Panc1 (cell line): ENCODE measurements around the gene PNPO.

Source experiments
- POLR2AphosphoS5 ChIP-seq: IDR thresholded peaks from 2 replicates; pipeline ENCODE4 v1.6.1; 2012; ENCODE audit warnings: mild to moderate bottlenecking, low read depth, low read length, moderate library complexity
- SIN3A ChIP-seq: IDR thresholded peaks from 2 replicates; pipeline ENCODE4 v1.6.1; 2012; ENCODE audit warnings: low read depth, mild to moderate bottlenecking, low read length, moderate library complexity, borderline replicate concordance; ENCODE audit not compliant: insufficient read depth
- TF ChIP-seq, protein P1 (sequence below): fragments of 450-650 bp; IDR thresholded peaks from 2 replicates; pipeline ENCODE4 v1.5.1; 2017; ENCODE audit warnings: mild to moderate bottlenecking
- TF ChIP-seq, protein P2 (sequence below), 2 experiments: IDR thresholded peaks; 2 replicates each; pipeline ENCODE4 v1.6.1; 2011 to 2012; ENCODE audit warnings: low read depth in 2 of 2, control low read depth in 1 of 2, low read length in 1 of 2, mild to moderate bottlenecking in 1 of 2, moderate library complexity in 1 of 2; ENCODE audit not compliant: insufficient read depth in 1 of 2

DNA sequence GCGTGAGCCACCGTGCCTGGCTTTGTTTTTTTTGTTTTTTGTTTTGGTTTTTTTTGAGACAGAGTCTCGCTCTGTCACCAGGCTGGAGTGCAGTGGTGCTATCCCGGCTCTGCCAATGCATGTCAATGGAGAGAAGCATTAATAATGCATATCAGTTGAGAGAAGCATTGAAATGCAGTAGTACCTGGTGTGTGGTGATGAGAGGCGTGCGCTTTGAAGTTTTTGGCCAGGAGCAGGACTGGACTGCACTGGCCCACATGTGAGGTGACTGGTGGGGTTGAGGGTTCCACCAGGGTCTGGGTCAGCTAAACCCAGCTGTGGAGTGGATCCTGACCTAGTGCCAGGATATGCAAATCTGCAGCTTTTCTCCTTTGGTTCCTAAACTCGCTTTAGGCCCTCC, 39.9 kb upstream of the PNPO start:
- TF ChIP-seq, protein P1, sequence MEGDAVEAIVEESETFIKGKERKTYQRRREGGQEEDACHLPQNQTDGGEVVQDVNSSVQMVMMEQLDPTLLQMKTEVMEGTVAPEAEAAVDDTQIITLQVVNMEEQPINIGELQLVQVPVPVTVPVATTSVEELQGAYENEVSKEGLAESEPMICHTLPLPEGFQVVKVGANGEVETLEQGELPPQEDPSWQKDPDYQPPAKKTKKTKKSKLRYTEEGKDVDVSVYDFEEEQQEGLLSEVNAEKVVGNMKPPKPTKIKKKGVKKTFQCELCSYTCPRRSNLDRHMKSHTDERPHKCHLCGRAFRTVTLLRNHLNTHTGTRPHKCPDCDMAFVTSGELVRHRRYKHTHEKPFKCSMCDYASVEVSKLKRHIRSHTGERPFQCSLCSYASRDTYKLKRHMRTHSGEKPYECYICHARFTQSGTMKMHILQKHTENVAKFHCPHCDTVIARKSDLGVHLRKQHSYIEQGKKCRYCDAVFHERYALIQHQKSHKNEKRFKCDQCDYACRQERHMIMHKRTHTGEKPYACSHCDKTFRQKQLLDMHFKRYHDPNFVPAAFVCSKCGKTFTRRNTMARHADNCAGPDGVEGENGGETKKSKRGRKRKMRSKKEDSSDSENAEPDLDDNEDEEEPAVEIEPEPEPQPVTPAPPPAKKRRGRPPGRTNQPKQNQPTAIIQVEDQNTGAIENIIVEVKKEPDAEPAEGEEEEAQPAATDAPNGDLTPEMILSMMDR, result no peak
- TF ChIP-seq POLR2AphosphoS5, result no peak
- TF ChIP-seq, protein P2, sequence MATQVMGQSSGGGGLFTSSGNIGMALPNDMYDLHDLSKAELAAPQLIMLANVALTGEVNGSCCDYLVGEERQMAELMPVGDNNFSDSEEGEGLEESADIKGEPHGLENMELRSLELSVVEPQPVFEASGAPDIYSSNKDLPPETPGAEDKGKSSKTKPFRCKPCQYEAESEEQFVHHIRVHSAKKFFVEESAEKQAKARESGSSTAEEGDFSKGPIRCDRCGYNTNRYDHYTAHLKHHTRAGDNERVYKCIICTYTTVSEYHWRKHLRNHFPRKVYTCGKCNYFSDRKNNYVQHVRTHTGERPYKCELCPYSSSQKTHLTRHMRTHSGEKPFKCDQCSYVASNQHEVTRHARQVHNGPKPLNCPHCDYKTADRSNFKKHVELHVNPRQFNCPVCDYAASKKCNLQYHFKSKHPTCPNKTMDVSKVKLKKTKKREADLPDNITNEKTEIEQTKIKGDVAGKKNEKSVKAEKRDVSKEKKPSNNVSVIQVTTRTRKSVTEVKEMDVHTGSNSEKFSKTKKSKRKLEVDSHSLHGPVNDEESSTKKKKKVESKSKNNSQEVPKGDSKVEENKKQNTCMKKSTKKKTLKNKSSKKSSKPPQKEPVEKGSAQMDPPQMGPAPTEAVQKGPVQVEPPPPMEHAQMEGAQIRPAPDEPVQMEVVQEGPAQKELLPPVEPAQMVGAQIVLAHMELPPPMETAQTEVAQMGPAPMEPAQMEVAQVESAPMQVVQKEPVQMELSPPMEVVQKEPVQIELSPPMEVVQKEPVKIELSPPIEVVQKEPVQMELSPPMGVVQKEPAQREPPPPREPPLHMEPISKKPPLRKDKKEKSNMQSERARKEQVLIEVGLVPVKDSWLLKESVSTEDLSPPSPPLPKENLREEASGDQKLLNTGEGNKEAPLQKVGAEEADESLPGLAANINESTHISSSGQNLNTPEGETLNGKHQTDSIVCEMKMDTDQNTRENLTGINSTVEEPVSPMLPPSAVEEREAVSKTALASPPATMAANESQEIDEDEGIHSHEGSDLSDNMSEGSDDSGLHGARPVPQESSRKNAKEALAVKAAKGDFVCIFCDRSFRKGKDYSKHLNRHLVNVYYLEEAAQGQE (IDR thresholded peaks at IDR 0.05; ENCODE audit: insufficient read depth in 1 of 2, low read depth in 2 of 2, low read length in 1 of 2), result no peak
- no peak for TF ChIP-seq SIN3A
